ENCODE measurements around the gene CCNL2.
"Not testable (repeated sequence)": the region's sequence is repeated elsewhere in the genome, so short reads cannot be mapped to it uniquely, and the experiment has no call there.

The CCNL2 gene

GRCh38 chr1:1373051-1373814 lies 25.9 kb downstream of the CCNL2 start:
- no peak for DNase-seq

- DNase-seq: peak; percentile 82
These were observed 27.1 kb downstream of the CCNL2 start for GRCh38 chr1:1371746-1372711.

- DNase-seq: no peak
These were observed 27.8 kb downstream of the CCNL2 start for GRCh38 chr1:1371364-1371745.

GRCh38 chr1:1370771-1371300 lies 28.3 kb downstream of the CCNL2 start:
- no peak for DNase-seq

- not testable (repeated sequence) for DNase-seq
These were observed 29.0 kb downstream of the CCNL2 start for GRCh38 chr1:1370094-1370493.

GRCh38 chr1:1367315-1367714 lies 31.8 kb downstream of the CCNL2 start:
- no peak for DNase-seq

GRCh38 chr1:1366699-1367066 lies 32.5 kb downstream of the CCNL2 start:
- no peak for DNase-seq

- DNase-seq: no peak
These were observed 33.0 kb downstream of the CCNL2 start for GRCh38 chr1:1365875-1366698.

GRCh38 chr1:1364266-1364665 lies 34.9 kb downstream of the CCNL2 start:
- DNase-seq: no peak

- DNase-seq: peak; percentile 81
These were observed 37.1 kb downstream of the CCNL2 start for GRCh38 chr1:1361982-1362423.

- DNase-seq: no peak
These were observed 37.7 kb downstream of the CCNL2 start for GRCh38 chr1:1361233-1361981.

- no peak for DNase-seq
These were observed 38.5 kb downstream of the CCNL2 start for GRCh38 chr1:1360506-1361169.

- DNase-seq: no peak
These were observed 39.3 kb downstream of the CCNL2 start for GRCh38 chr1:1359664-1360468.

GRCh38 chr1:1359308-1359663 lies 39.8 kb downstream of the CCNL2 start:
- no peak for DNase-seq

GRCh38 chr1:1358433-1359271 lies 40.5 kb downstream of the CCNL2 start, which contains the start of gene MXRA8:
Gene MXRA8 (minus strand): TSS chr1:1358555. CDS start chr1:1358504, 51 bp downstream.
- no peak for DNase-seq

GRCh38 chr1:1357871-1358432 lies 41.2 kb downstream of the CCNL2 start:
- DNase-seq: no peak

GRCh38 chr1:1356796-1357401 lies 42.2 kb downstream of the CCNL2 start:
- no peak for DNase-seq

GRCh38 chr1:1356166-1356795 lies 42.9 kb downstream of the CCNL2 start:
- DNase-seq: no peak
